ENCODE results near the gene FCN2.

GRCh38 chr9:134935056-134935640 is 54.5 kb downstream of the FCN2 start:
- TF ChIP-seq CTCF (IDR thresholded peaks at IDR 0.05; ENCODE audit: low read length) (no peak), EZH2 (optimal IDR thresholded peaks at IDR 0.05; ENCODE audit: low read depth, low read length) (no peak)

Data from MM.1S (cell line).